Measurements from ENCODE around the gene RCBTB2. TPM values are rescaled to one million over a fixed set of nuclear protein-coding genes. Genes with fewer than 3 reads are reported as not detected.
"Not testable (repeated sequence)": the region's sequence is repeated elsewhere in the genome, so short reads cannot be mapped to it uniquely, and the experiment has no call there.

RCBTB2 gene
- total RNA-seq, 2 donors from 2014 or later: 1.6 to 1.7 TPM

DNA sequence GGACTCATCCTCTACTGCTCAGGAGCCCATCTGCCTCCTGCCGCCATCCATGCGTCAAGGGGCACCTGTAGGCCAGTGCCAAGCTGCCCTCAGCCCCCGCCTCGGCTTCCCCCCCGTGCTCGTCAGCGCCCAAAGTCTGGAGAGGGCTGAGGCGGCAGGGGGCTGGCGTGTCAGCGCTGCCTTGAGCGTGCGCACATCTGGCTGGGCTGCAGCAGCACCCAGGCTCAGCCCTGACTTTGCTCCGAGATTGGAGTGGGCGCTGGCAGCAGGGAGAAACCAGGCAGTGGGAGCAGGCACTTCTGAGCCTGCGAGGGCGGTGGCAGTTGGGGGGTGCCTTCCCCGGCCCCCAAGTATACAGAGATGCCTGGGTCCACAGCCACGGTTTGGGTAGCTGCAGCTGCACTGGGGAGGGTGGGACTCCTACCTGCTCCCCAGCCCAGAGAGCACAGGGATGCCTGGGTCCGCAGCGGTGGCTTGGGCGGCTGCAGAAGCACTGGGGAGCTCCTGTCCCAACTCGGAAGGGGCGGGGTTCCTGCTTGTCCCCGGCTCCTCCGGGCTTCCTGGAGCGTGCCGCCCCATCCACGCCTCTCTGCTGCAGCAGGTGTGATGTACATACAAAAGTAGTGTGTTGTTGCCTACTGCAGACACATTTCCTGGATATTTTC, 75.2 kb downstream of the RCBTB2 start:
- ATAC-seq: no peak
- peaks cover 21% of the 10 kb centered on the region in 2 donors for H3K36me3 Mint-ChIP-seq
- no peak for DNase-seq (ENCODE audit: low spot score in 2 of 2)
- H3K9me3 Mint-ChIP-seq: peaks cover 0 to 6% of the 10 kb centered on the region in 2 donors
- no peak overlapping the region for H3K27ac Mint-ChIP-seq

DNA sequence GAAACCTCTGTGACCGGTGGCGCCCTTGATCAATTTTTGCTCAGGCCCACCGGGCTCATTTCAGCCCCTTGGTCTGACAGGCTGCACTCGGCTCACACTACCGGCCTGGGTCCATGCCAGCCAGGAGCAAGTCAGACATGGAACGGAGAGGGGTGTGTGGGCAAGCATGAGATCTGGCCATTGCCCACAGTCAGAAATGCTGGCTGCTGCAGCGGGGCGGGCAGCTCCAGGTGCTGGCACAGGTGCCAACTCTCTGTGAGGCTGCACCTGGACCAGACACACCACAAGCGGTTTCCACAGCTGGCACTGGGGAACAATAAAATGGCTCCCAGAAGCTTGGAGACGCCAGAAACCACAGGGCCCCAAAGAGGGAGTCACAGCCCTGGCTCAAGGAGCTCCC, 76.3 kb downstream of the RCBTB2 start:
- Mint-ChIP-seq H3K36me3 (peaks cover 30 to 32% of the 10 kb centered on the region in 2 donors), H3K9me3 (peaks cover 0 to 17% of the 10 kb centered on the region in 2 donors)

DNA sequence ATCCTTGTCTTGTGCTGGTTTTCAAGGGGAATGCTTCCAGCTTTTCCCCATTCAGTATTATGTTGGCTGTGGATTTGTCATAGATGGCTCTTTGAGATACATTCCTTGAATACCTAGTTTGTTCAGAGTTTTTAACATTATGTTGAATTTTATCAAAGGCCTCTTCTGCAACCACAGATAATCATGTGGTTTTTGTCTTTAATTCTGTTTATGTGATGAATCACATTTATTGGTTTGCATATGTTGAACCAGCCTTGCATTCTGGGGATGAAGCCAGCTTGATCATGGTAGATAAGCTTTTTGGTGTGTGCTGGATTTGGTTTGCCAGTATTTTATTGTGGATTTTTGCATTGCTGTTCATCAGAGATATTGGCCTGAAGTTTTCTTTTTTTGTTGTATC, 81.7 kb downstream of the RCBTB2 start:
- peaks cover 7 to 27% of the 10 kb centered on the region in 2 donors for H3K9me3 Mint-ChIP-seq
- H3K27ac Mint-ChIP-seq; ATAC-seq; DNase-seq (ENCODE audit: low spot score in 2 of 2): not testable (repeated sequence)
- H3K36me3 Mint-ChIP-seq: peaks cover 39% of the 10 kb centered on the region in 2 donors

More for the DNA sequence above, 76.3 kb downstream of the RCBTB2 start:
- no peak for DNase-seq (ENCODE audit: low spot score in 2 of 2)
- peak overlapping the region in 1 of 2 donors; percentile 48 for H3K27ac Mint-ChIP-seq
- ATAC-seq: no peak

DNA sequence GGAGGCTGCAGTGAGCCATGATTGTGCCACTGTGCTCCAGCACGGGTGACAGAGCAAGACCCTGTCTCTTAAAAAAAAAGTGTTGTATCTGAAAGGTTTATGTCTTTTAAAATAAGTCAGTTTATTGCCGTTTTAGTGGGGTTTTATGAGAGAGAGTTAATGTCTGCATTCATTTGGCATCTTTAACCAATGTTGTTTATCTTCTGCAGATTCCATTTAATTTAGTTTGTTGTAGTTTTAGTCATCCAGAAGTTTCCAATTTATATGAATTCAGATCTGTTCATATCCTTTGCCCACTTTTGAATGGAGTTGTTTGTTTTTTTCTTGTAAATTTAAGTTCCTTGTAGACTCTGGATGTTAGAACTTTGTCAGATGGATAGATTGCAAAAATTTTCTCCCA, 83.2 kb downstream of the RCBTB2 start:
- H3K9me3 Mint-ChIP-seq: peaks cover 7 to 27% of the 10 kb centered on the region in 2 donors
- ATAC-seq: no peak
- no peak for DNase-seq (ENCODE audit: low spot score in 2 of 2)
- no peak overlapping the region for H3K27ac Mint-ChIP-seq
- H3K36me3 Mint-ChIP-seq: peaks cover 35 to 36% of the 10 kb centered on the region in 2 donors

DNA sequence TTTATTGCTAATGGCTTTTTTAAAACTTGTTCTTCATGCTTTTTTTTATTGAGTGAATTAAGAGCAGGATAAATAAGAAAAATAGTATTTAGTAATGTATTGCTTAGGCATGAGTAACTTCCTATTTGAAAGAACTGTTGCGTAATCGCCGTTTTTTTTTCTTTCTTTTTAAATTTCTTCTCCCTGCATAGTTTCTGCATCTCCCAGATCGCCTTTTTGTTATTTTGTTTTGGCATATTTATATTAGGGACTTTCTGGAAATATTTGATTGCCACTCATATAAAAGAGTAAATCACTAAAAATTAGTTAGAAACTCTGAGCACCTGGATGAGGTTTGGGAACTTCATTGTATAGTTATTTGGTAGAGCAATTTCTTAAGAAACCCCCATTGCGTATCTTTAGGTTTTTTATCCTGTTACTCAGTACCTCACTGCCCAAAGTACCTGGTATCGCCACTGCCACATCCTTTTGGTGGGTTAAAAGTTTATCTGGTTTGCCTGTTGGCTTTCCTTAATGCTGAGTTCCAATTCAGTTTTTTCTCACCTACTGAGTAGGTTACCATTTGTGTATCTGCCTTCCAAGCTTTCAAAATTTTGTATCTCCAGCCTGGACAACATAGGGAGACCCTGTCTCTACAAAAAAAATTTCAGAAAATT, 83.8 kb downstream of the RCBTB2 start:
- peaks cover 7 to 27% of the 10 kb centered on the region in 2 donors for H3K9me3 Mint-ChIP-seq
- peaks cover 31 to 36% of the 10 kb centered on the region in 2 donors for H3K36me3 Mint-ChIP-seq
- DNase-seq (ENCODE audit: low spot score in 2 of 2): no peak
- no peak overlapping the region for H3K27ac Mint-ChIP-seq
- ATAC-seq: no peak

DNA sequence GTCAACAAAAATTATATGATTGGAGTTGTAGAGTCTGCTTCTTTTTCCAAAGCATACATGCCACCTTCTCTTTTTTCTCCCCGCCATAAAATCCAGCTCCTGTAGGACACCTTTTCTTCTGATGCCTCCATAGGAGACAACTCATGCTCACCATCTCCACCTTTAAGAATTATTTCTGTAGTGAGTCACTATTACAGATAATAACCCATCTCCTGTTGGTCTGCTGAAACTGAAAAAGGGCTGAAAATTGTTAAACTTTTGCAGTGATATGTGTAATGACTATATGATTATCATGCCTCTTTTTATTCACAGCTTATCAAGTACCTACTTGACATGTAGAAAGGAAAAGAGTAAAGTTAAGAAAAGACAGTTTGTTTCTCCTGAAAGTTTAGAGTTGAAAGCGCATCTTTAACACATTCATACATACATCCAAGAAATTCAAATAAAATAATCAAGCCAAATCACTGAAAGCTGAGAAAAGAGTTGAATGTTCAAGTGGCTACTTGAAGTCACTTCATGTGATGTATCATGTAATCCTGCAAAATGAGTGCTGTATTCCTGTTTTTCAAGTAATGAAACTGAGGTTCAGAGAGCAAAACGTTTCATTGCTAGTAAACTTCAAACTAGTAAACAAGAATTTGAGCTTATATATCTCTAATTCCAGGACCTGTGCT, 84.5 kb downstream of the RCBTB2 start:
- ATAC-seq: peak in 1 of 2 donors; percentile 24

DNA sequence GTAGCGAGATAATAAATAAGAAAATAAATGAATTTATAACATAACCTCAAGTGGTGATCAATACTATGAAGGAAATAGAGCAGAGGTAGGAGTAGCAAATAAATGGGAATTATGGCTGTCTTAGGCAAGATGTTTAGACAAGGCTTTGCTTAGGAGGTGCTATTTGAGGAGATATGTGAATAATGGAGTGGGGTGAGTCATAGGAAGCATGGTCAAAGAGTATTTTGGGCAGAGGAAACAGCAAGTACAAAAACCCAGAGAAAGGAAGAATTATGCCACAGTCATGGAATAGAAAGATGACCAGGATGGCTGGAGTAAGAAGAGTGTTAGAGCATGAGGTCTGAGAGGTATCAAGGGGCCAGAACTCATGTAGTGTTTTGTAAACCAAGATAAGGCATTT, 86.4 kb downstream of the RCBTB2 start:
- peak in 1 of 2 donors; percentile 24 for ATAC-seq
- DNase-seq (ENCODE audit: low spot score in 2 of 2): no peak
- Mint-ChIP-seq H3K36me3 (peaks cover 12 to 14% of the 10 kb centered on the region in 2 donors), H3K9me3 (peaks cover 7 to 10% of the 10 kb centered on the region in 2 donors), H3K27ac (no peak overlapping the region)

More for the DNA sequence above, 84.5 kb downstream of the RCBTB2 start:
- no peak for DNase-seq (ENCODE audit: low spot score in 2 of 2)
- Mint-ChIP-seq H3K36me3 (peaks cover 29 to 34% of the 10 kb centered on the region in 2 donors), H3K9me3 (peaks cover 7 to 27% of the 10 kb centered on the region in 2 donors), H3K27ac (no peak overlapping the region)

DNA sequence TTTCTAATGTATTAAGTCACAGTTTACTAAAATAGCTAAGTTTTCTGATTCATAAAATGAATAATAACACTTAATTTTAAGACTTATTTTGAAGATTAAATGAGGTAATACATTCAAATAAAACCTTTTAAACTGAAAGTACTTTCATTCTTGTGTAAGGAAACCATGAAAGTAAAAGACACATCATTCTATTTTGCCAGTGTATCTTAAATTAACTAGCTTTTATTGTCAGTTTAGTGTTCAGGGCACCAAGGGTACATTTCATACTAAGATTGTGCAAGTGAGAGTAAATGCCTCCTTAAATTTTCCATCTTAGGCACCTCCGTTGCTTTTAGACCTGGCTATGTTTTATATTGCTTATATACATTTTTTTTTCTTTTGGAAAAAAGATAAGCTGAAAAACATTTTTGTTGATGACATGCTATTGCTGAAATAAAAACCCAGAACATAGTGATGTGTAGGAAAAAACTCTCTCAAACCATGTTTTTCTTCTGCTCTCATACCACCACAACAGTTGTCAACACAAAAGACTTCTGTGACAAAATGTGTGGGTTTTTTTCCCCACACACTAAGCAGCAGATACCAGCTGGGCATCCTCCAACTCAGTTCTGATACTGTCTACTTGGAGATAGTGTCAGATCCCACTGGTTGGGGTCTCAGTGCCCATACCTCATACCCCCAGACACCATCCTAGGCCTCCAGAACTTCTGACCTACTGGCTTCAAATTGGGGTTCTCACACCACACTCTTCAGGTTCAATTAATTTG, 89.3 kb downstream of the RCBTB2 start:
- peak; percentile 43 to 84 for ATAC-seq
- H3K36me3 Mint-ChIP-seq: no peaks in the 10 kb centered on the region
- peak overlapping the region in 1 of 2 donors; percentile 36 for H3K27ac Mint-ChIP-seq
- H3K9me3 Mint-ChIP-seq: no peaks in the 10 kb centered on the region
- no peak for DNase-seq (ENCODE audit: low spot score in 2 of 2)

Other genes starting within 250 kb of the RCBTB2 start
- 10 to 100 TPM; 30.3 to 33.8 TPM for gene RB1, start 229.3 kb downstream of the RCBTB2 start, total RNA-seq
- gene LPAR6, start 120.0 kb downstream of the RCBTB2 start, total RNA-seq: 10 to 100 TPM; 12.0 to 12.5 TPM
- gene CYSLTR2, start 120.8 kb upstream of the RCBTB2 start, total RNA-seq: 1 to 10 TPM; 3.0 to 3.2 TPM

Data from activated naive CD4-positive, alpha-beta T cell treated with anti-CD3 and anti-CD28 coated beads, Interleukin-2, amount 50 U/mL, for 72 hours (primary cell).